ENCODE data around the gene SLC6A17.

SLC6A17 gene

DNA sequence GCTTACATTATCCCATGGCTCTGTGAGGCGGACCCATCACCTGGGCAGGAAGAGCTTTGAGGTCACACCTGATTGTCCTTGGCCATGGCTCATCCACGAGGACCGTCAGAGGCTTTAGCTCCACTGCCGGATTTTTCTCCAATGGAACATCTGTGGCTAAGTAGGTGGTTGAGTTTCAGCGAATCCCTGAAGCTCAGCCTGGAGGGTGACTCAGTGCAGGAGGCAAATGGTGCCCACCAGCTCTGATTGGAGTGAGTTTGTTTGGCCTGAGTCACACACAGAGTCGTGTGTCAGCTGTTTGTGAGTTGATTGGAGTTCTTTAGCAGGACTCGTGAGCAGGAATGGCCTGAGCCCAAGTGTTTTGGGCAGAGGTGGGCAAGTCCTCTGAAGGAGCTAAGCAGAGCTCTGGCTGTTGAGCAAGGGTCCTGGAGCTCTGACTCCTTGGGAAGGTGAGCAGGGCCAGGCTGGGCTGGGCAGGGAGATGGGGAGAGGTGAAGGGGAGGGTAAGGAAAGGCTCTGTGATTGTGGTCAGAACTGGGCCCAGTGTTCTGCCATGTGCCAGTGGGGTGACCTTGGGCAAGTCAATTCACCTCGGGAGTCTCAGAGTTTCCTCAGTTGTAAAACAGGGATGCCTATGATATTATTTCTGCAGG lies 2.0 kb downstream of the SLC6A17 start:
- peaks cover 61 to 62% of the 10 kb centered on the region in 2 donors for H3K27me3 Mint-ChIP-seq
- H3K36me3 Mint-ChIP-seq, result no peaks in the 10 kb centered on the region
- H3K4me3 Mint-ChIP-seq, result no peak overlapping the region
- H3K27ac Mint-ChIP-seq, result no peak overlapping the region
- ATAC-seq (replicated peaks) (no peak), DNase-seq (no peak)
- H3K4me1 Mint-ChIP-seq, result peaks cover 0 to 2% of the 10 kb centered on the region in 2 donors
- peaks cover 0 to 1% of the 10 kb centered on the region in 2 donors for H3K9me3 Mint-ChIP-seq

DNA sequence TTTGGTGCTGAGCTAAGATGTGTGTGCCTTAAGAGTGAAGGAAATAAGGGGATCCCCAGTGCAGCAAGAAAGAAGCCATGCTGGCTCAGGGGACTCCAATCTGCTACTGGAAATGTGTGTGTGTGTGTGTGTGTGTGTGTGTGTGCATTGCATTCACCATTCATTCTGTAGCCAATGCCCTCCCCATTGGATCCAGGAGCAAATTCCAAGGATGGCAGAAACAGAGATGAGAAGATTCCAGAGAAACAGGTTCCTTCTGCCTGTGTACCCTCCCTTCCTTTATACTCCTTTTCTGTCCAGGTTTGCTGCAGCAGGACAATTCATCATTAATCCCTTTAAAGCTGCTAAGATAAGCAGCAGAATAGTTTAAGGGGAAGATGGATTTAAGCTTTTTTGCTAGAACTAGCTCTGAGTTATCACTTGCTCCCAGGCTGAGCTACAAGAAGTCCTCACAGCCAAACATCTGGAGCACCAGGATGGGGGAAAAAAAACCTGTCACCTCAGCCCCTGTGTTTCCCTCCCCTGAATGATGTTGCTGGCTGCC lies 3.2 kb downstream of the SLC6A17 start:
- Mint-ChIP-seq H3K27me3 (peaks cover 67 to 73% of the 10 kb centered on the region in 2 donors), H3K36me3 (peaks cover 0 to 3% of the 10 kb centered on the region in 2 donors)
- ATAC-seq (replicated peaks), result no peak

DNA sequence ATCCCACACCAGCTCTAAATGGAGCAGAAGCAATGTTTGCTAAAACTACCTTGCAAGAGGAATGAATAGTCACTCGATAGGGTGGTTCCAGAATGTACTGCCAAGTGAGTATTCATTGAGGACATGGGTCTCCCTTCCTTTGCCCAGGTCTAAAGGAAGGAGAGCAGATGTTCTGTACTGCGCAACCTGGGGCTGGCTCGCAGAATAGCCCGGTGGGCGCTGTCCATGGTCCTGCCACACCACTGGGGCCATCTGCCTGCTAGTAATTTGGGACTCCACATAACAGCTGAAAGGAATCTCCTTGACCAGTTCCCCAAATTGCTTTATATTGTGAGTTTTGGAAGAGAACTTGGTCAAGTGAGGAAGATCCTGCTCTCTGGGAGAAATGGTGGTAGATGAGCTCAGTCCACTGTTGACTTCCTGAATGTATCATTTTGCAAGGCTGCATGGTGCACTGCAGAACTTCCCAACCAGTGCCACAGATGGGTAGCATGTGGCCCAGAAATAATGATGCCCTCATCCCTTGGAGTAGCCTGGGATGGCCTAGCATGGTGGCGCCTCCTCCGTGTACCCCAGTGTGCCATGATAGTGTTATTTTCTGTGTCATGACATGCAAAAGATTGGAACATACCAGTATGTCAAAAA lies 5.7 kb downstream of the SLC6A17 start:
- peaks cover 0 to 5% of the 10 kb centered on the region in 2 donors for H3K9me3 Mint-ChIP-seq
- peak; percentile 38 to 42 for ATAC-seq (replicated peaks)

More for the DNA sequence above, 3.2 kb downstream of the SLC6A17 start:
- H3K4me3 Mint-ChIP-seq, result no peak overlapping the region
- peaks cover 0 to 2% of the 10 kb centered on the region in 2 donors for H3K4me1 Mint-ChIP-seq
- DNase-seq, result no peak
- no peak overlapping the region for H3K27ac Mint-ChIP-seq
- peaks cover 0 to 5% of the 10 kb centered on the region in 2 donors for H3K9me3 Mint-ChIP-seq

DNA sequence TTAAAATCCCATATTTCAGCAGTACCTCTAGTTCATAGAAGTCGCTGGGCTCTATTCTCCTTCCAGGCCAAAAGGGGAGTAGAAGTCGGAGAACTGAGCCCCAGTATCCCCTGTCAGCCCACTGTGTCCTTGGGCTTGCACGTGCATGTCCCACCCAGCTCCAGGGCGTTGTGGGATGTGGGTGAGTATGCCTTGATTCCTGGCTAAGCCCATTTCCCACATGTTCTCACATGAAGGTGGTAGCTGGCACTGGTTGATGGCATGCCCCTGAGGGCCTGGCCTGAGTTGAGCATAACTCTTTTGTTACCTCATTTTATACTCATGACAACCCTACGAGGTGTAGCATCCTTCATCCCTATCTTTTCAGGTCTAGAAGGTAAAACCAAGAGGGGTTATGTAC lies 8.0 kb downstream of the SLC6A17 start:
- Mint-ChIP-seq H3K4me3 (no peak overlapping the region), H3K27me3 (peaks cover 44 to 80% of the 10 kb centered on the region in 2 donors), H3K27ac (no peak overlapping the region), H3K36me3 (peaks cover 3% of the 10 kb centered on the region in 2 donors), H3K4me1 (peaks cover 0 to 5% of the 10 kb centered on the region in 2 donors), H3K9me3 (peaks cover 0 to 7% of the 10 kb centered on the region in 2 donors)
- ATAC-seq (replicated peaks), result no peak
- no peak for DNase-seq

More for the DNA sequence above, 5.7 kb downstream of the SLC6A17 start:
- Mint-ChIP-seq H3K27ac (no peak overlapping the region), H3K4me1 (peaks cover 0 to 5% of the 10 kb centered on the region in 2 donors), H3K27me3 (peaks cover 63 to 83% of the 10 kb centered on the region in 2 donors), H3K36me3 (peaks cover 0 to 3% of the 10 kb centered on the region in 2 donors), H3K4me3 (no peak overlapping the region)
- DNase-seq, result no peak

DNA sequence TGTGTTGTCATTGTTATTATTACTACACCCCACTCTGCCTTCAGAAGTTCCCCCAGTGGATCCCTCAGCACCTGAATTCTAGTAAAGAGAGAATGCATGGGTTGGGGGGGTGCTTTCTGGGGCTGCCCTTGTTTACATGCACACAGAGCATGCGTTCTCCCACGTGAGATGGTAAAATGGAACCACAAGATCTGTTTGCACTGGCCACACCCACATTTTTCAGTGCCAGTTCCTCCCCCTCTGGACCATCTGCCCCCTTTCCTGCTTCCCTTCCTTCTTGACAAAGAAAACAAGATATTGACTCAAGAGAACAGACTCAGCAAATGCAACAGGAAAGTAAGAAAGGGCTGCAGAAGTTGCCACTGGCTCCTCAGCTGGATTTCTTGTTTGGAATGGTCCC lies 8.9 kb downstream of the SLC6A17 start:
- Mint-ChIP-seq H3K9me3 (peaks cover 0 to 7% of the 10 kb centered on the region in 2 donors), H3K27me3 (peaks cover 40 to 79% of the 10 kb centered on the region in 2 donors), H3K4me3 (no peak overlapping the region)

DNA sequence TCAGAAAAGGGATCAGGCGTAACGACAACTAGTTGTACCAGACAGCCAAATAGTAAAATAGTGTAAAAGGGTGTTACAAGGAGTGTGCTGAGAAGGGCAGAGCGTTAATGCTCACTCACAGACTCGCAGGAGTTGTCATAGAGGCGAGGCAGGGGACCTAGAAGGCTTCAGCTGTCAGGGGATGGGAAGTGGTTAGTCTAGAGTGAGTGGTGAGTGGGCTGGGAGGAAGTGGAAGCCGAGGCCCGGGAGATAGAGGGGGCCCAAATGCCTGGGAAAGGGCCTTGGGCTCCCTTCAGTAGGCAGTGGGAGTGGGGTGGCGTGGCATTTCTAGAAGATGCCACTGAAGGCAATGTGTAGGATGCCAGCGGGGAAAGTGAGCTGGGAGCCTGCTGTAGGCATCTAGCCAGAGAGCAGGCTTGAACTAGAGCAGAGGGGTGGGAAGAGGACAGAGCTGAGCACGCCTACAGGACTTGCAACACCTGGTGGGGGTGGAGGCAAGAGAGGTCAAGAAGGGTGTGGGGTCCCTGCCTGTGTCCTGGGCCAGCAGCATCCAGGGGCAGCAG lies 10.3 kb downstream of the SLC6A17 start:
- H3K27me3 Mint-ChIP-seq, result peaks cover 28 to 73% of the 10 kb centered on the region in 2 donors
- H3K4me1 Mint-ChIP-seq, result peaks cover 0 to 5% of the 10 kb centered on the region in 2 donors
- peak overlapping the region; percentile 0 for H3K27ac Mint-ChIP-seq
- ATAC-seq (replicated peaks) (no peak), DNase-seq (no peak)
- no peak overlapping the region for H3K4me3 Mint-ChIP-seq
- H3K36me3 Mint-ChIP-seq, result peaks cover 3% of the 10 kb centered on the region in 2 donors
- peaks cover 0 to 7% of the 10 kb centered on the region in 2 donors for H3K9me3 Mint-ChIP-seq

More for the DNA sequence above, 8.9 kb downstream of the SLC6A17 start:
- ATAC-seq (replicated peaks), result no peak
- no peak for DNase-seq
- peaks cover 3% of the 10 kb centered on the region in 2 donors for H3K36me3 Mint-ChIP-seq
- peaks cover 0 to 5% of the 10 kb centered on the region in 2 donors for H3K4me1 Mint-ChIP-seq
- H3K27ac Mint-ChIP-seq, result no peak overlapping the region

DNA sequence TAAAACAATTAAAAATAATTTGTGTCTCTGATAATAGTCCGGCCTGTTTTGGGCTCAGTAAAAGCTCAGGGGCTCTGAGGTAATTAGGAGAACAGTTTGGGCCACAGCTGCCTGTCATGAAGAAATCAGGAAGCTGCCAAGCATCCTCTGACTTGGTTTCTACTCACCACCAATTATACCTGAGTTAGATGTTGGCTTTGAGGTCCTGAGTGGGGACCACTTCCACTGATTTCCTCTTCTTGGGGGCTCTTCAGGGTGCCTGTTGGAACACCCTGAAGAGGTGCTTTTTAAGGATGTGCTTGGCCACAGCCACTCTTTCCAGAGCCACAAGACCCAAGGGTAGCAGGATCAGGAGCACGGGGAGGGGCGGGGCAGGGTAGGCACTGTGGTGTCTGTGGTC lies 10.9 kb downstream of the SLC6A17 start:
- DNase-seq, result no peak
- H3K36me3 Mint-ChIP-seq, result peaks cover 3% of the 10 kb centered on the region in 2 donors
- no peak for ATAC-seq (replicated peaks)
- H3K27ac Mint-ChIP-seq, result no peak overlapping the region
- H3K27me3 Mint-ChIP-seq, result peaks cover 24 to 68% of the 10 kb centered on the region in 2 donors
- H3K9me3 Mint-ChIP-seq, result peaks cover 0 to 7% of the 10 kb centered on the region in 2 donors
- peaks cover 0 to 5% of the 10 kb centered on the region in 2 donors for H3K4me1 Mint-ChIP-seq
- H3K4me3 Mint-ChIP-seq, result no peak overlapping the region

DNA sequence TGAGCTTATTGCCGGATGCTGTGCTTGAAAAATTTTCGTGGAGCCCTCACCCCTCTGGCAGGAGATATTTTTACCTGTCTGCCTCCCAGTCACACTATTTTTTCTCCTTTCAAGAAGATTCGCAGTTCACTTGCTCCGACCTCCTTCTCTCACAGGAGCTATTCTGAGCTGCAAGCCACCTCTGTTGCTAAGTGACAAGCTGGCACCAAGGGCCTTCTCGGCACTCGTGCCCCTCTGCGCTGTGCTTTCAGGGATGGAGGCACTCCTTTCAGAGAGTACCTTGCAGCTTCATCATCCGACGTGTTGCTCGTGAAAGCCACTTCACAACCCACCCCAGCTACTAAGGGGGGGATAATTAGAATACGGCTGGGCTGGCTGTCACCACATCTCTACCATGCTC lies 11.6 kb downstream of the SLC6A17 start:
- ATAC-seq (replicated peaks), result no peak
- no peak overlapping the region for H3K4me3 Mint-ChIP-seq
- peaks cover 0 to 5% of the 10 kb centered on the region in 2 donors for H3K4me1 Mint-ChIP-seq
- H3K36me3 Mint-ChIP-seq, result peaks cover 3% of the 10 kb centered on the region in 2 donors
- H3K27ac Mint-ChIP-seq, result no peak overlapping the region
- peaks cover 24 to 67% of the 10 kb centered on the region in 2 donors for H3K27me3 Mint-ChIP-seq
- peaks cover 0 to 7% of the 10 kb centered on the region in 2 donors for H3K9me3 Mint-ChIP-seq
- DNase-seq, result no peak

DNA sequence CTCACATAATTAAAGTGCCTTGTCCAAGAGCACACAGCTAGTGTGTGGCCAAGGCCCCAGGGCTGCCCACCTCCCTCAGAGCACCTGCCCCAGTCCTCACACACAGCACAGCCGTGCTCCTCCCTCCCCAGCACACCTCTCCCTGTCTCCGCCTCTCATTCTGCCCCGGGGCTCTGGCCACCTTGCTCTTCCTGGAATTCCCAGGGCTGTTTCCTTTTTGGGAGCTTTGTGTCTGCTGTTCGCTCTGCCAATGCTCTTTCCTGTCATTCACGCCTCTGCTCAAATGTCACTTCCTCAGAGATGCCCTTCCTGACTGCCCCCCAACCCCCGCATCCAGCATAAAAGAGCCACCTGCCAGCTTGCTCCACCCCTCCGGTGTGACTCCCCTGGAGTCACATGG lies 13.3 kb downstream of the SLC6A17 start:
- Mint-ChIP-seq H3K9me3 (peaks cover 0 to 2% of the 10 kb centered on the region in 2 donors), H3K4me1 (peaks cover 0 to 5% of the 10 kb centered on the region in 2 donors), H3K27me3 (peaks cover 15 to 58% of the 10 kb centered on the region in 2 donors), H3K27ac (no peak overlapping the region), H3K36me3 (peaks cover 0 to 3% of the 10 kb centered on the region in 2 donors), H3K4me3 (no peak overlapping the region)
- ATAC-seq (replicated peaks) (no peak), DNase-seq (no peak)

DNA sequence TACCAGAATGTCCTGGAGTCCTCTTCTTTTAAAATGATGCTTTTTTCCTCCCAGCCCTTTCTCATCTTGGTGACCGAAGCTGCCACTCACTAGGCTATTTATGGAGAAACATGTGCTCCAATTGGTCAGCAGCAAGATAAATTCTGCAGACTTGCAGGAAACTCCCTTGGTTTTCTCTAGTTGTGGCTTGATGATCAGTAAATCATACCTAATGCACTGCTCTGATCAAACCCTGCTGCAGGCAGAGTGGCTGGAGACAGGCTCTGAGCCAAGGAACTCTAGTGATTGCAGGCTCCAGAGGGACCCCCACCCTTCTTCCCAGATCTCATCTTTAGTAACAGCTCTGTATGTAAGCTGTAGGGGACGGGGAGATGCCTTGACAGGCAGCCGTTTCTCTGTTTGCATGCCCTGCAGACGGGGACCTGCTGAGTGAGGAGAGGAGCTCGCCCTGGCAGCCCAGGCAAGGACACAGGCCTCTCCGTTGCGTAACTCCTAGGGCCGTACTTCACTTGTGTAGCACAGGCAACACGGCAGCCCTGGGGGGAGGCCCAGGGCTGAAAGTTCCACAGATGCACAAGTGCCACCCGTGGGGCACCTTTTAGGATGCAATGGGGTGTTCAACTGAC lies 14.5 kb downstream of the SLC6A17 start:
- H3K4me1 Mint-ChIP-seq, result peaks cover 0 to 5% of the 10 kb centered on the region in 2 donors

DNA sequence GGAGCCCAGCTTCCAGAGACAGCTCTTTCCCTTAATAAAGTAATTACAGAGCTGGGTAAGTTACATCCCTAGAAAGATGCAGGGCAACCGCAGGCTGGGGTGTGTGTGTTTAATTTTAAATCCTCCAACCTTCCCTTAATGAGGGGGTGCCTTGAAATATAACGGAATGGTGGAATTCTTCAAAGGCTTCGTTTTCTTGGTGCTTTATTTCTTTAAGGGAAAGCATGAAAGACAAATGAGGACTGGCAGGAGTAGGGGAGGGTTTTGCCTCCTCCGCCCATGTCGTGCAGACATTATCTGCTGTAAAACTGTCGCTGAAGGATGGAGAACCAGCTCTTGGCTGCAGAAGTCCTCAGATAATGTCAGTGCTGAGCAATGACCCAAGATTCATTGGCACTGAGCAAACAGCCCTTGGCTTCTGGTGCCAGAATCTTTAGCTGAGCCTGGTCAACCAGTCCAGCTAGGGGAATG lies 15.5 kb downstream of the SLC6A17 start:
- Mint-ChIP-seq H3K9me3 (peaks cover 0 to 2% of the 10 kb centered on the region in 2 donors), H3K27ac (no peak overlapping the region), H3K36me3 (peaks cover 0 to 3% of the 10 kb centered on the region in 2 donors), H3K4me1 (no peaks in the 10 kb centered on the region), H3K27me3 (peaks cover 9 to 38% of the 10 kb centered on the region in 2 donors), H3K4me3 (no peak overlapping the region)
- no peak for ATAC-seq (replicated peaks)
- no peak for DNase-seq

More for the DNA sequence above, 14.5 kb downstream of the SLC6A17 start:
- Mint-ChIP-seq H3K27ac (no peak overlapping the region), H3K27me3 (peaks cover 15 to 48% of the 10 kb centered on the region in 2 donors), H3K4me3 (no peak overlapping the region), H3K9me3 (peaks cover 0 to 2% of the 10 kb centered on the region in 2 donors), H3K36me3 (peaks cover 0 to 3% of the 10 kb centered on the region in 2 donors)
- ATAC-seq (replicated peaks) (no peak), DNase-seq (no peak)

DNA sequence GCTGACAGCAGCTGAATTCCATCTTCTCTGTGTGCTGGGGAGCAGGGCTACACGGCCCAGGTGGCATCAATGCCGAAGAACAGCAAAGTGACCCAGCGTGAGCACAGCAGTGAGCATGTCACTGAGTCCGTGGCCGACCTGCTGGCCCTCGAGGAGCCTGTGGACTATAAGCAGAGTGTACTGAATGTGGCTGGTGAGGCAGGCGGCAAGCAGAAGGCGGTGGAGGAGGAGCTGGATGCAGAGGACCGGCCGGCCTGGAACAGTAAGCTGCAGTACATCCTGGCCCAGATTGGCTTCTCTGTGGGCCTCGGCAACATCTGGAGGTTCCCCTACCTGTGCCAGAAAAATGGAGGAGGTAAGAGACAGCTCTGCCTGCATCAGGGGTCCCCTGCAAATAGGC lies 16.6 kb downstream of the SLC6A17 start:
- Mint-ChIP-seq H3K27ac (no peak overlapping the region), H3K9me3 (peaks cover 0 to 1% of the 10 kb centered on the region in 2 donors), H3K36me3 (peaks cover 0 to 1% of the 10 kb centered on the region in 2 donors), H3K4me3 (no peak overlapping the region), H3K27me3 (peaks cover 14 to 41% of the 10 kb centered on the region in 2 donors), H3K4me1 (no peaks in the 10 kb centered on the region)
- ATAC-seq (replicated peaks) (no peak), DNase-seq (no peak)

DNA sequence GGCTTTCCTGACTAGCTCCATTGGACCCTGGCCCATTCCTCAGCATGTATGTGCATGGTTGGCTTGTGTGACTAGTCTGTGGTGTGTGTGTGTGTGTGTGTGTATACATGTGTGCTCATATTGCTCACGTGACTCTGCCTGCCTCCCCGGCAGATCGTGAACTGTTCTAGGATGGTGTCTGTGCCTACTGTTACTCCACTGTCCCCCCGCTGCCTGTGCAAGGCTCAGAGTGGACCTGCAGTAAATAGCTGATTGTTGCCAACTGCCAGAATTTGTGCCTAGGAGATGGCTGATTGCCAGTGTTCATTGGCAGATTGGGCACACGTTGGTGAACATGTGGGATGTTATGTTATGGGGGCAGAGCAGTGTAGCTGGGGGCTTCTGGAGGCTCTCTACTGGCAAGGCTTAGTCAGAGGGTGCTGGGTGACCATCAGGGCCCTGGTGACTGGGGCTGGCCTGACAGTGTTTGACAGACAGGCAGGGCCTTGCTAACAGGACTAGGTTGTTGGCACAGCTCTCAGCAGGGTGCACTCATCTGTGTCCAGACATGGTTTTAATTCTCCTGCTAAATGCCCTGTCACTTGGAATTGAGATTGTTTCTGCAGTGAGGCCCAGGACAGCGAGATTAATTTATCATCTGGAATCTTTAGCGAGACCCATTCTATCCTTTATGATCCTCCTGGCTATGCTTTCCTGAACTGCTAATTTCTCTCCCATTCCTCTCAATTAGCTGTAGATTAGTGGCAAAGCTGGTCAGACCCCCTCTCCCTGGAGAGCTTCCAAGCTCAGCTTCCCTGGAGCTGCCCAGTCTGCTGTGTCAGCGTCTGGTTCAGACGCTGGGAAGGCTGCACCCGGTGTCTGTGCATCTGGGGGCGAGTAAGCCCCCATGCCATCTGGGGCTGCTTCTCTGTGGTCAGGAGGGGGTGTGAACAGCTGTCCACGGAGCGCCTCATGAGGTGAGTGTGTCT lies 20.8 kb downstream of the SLC6A17 start:
- DNase-seq (no peak), ATAC-seq (replicated peaks) (no peak)
- H3K36me3 Mint-ChIP-seq, result no peaks in the 10 kb centered on the region
- H3K4me1 Mint-ChIP-seq, result no peaks in the 10 kb centered on the region
- no peaks in the 10 kb centered on the region for H3K9me3 Mint-ChIP-seq
- no peak overlapping the region for H3K27ac Mint-ChIP-seq
- H3K27me3 Mint-ChIP-seq, result peaks cover 30 to 42% of the 10 kb centered on the region in 2 donors
- no peak overlapping the region for H3K4me3 Mint-ChIP-seq

Data from stimulated activated naive B cell treated with anti-CD40 and anti-IgM and Interleukin-4, amounts not matched to agents 10 μg/mL and 1 μg/mL and 100 μg/mL, for 72 hours (primary cell).